HG02623 (cell line): Measurements from ENCODE around the gene FBXW4.

Experiments used
- ATAC-seq: cut with Tn5 transposase; IDR thresholded peaks from one replicate; pipeline ENCODE4 v1.9.1; 2021; ENCODE audit warnings: moderate library complexity; ENCODE audit not compliant: unreplicated experiment

FBXW4 gene

GRCh38 chr10:101587725-101588653 is 107.0 kb downstream of the FBXW4 start, which contains the start of the genes DPCD and POLL:
Gene DPCD, plus strand, starts transcription at chr10:101588321. Its CDS starts 16 bp downstream, at chr10:101588337.
Gene POLL, minus strand, starts transcription at chr10:101588257. Its CDS starts 897 bp downstream, at chr10:101587360.
- ATAC-seq: peak; percentile 93

GRCh38 chr10:101585841-101586240 is 109.1 kb downstream of the FBXW4 start:
- no peak for ATAC-seq

- ATAC-seq: no peak
Measured at GRCh38 chr10:101580486-101581399, 114.2 kb downstream of the FBXW4 start.

- ATAC-seq: no peak
Measured at GRCh38 chr10:101579516-101579870, 115.5 kb downstream of the FBXW4 start.

- no peak for ATAC-seq
Measured at GRCh38 chr10:101578803-101579515, 116.0 kb downstream of the FBXW4 start.

- no peak for ATAC-seq
Measured at GRCh38 chr10:101578192-101578591, 116.8 kb downstream of the FBXW4 start.

GRCh38 chr10:101577121-101577871 is 117.7 kb downstream of the FBXW4 start:
- no peak for ATAC-seq

GRCh38 chr10:101576211-101576863 is 118.6 kb downstream of the FBXW4 start:
- ATAC-seq: no peak

- no peak for ATAC-seq
Measured at GRCh38 chr10:101575580-101576210, 119.3 kb downstream of the FBXW4 start.

GRCh38 chr10:101575091-101575490 is 119.9 kb downstream of the FBXW4 start:
- ATAC-seq: no peak

GRCh38 chr10:101573885-101574753 is 120.9 kb downstream of the FBXW4 start:
- no peak for ATAC-seq

GRCh38 chr10:101572785-101573184 is 122.2 kb downstream of the FBXW4 start:
- ATAC-seq: no peak

- no peak for ATAC-seq
Measured at GRCh38 chr10:101572126-101572525, 122.8 kb downstream of the FBXW4 start.

- no peak for ATAC-seq
Measured at GRCh38 chr10:101571271-101571925, 123.6 kb downstream of the FBXW4 start.

- no peak for ATAC-seq
Measured at GRCh38 chr10:101570428-101571270, 124.3 kb downstream of the FBXW4 start.

GRCh38 chr10:101569622-101570427 is 125.1 kb downstream of the FBXW4 start:
- peak; percentile 50 for ATAC-seq
